Erythroblast (primary cell): ENCODE results near the gene CKM.

Experiments
- GATA1 ChIP-seq: IDR thresholded peaks from 2 replicates; pipeline ENCODE4 v1.6.1; 2011; ENCODE audit warnings: low read depth, mild to moderate bottlenecking, control low read depth, low read length, moderate library complexity
- POLR2A ChIP-seq: IDR thresholded peaks from 2 replicates; pipeline ENCODE4 v1.6.1; 2011; ENCODE audit warnings: mild to moderate bottlenecking, low read length

GRCh38 chr19:45364696-45365095 lies 42.0 kb upstream of the CKM start:
- TF ChIP-seq POLR2A (no peak), GATA1 (no peak)
